ENCODE measurements around the gene PCSK1. TPM values are rescaled to one million over a fixed set of nuclear protein-coding genes. Genes with fewer than 3 reads are reported as not detected.

PCSK1 gene
- total RNA-seq (not detected), polyA plus RNA-seq (ENCODE audit: insufficient read depth in 1 of 8, insufficient read length in 8 of 8, low replicate concordance in 1 of 8) (under 1 TPM in 6 of 8 donors, not detected in 2; 0.04 to 0.58 (median 0.08) TPM)
- long read RNA-seq, donor 1, result 0 reads
- long read RNA-seq, donor 2, result 0 reads
- long read RNA-seq, donor 3, result 0 reads
- long read RNA-seq, donor 4, result 0 reads
- long read RNA-seq, donor 5, result 0 reads
- long read RNA-seq, donor 6, result 0 reads
- long read RNA-seq, donor 7, result 0 reads
- long read RNA-seq, donor 8, result 0 reads
- long read RNA-seq, donor 9, result 0 reads
- long read RNA-seq, donor 10, result 0 reads
- long read RNA-seq, donor 11, result 0 reads

DNA sequence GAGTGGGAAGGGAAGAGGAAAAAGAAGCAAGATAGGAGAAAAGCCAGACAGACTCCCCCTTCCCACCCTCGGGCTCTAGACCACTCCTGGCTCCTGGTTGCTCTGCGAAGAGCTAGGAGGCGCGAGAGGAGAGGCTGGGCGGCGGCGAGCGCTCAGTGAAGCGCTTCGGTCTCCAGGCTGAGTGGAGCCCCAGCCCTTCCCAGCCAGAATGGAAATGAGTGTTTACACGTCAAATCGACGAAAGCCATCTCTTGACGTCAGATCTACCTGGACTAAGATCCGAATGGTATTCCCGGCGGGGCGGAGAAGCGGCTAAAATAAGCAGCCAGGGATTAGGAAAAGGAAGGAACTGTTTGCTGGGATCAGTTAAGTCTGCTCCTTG lies at the start of gene PCSK1:
PCSK1 (minus strand) TSS at position 183 of the 382 bp plus-strand sequence. CDS start 206 bp downstream, outside the sequence.
- under 1% methylated on average over 17 of the region's 19 CpGs for WGBS (ENCODE audit: insufficient coverage)
- H3K4me3 ChIP-seq (ENCODE audit: low read length), result no peak within 1 kb of the TSS
- peaks cover 29% of the 10 kb centered on the region for H3K27me3 ChIP-seq (ENCODE audit: control insufficient read depth, insufficient read depth, low read length)
- no peak for DNase-seq
- H3K27ac ChIP-seq (ENCODE audit: low read length), result no peak within 1 kb of the TSS
- no peaks in the 10 kb centered on the region for H3K36me3 ChIP-seq (ENCODE audit: control insufficient read depth, insufficient read depth, low read length)
- peaks cover 3% of the 10 kb centered on the region for H3K4me1 ChIP-seq (ENCODE audit: control insufficient read depth, insufficient read depth, low read length)
- H3K9me3 ChIP-seq (replicated peaks; ENCODE audit: control insufficient read depth, low read depth, low read length), result no peaks in the 10 kb centered on the region

DNA sequence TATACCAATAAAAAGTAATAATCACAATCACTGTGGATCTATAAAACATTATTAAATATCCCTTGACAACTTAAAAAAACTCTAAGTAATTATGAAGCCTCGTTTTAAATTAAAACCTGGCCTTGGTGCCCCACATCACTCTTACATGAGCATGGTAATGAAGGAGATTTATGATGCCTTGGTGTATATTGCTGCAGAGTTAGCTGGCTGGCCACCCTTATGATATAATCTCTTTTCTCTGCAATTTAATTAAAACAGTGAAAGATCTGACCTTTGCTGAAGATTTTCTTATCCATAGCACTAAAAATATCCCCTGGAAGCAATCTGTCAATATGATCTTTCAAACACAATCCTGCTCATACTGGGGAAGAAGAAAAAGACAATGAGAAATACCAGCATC lies 48.8 kb upstream of the PCSK1 start:
- no peaks in the 10 kb centered on the region for H3K9me3 ChIP-seq (replicated peaks; ENCODE audit: control insufficient read depth, low read depth, low read length)
- H3K4me1 ChIP-seq (ENCODE audit: control insufficient read depth, insufficient read depth, low read length), result no peaks in the 10 kb centered on the region
- WGBS (ENCODE audit: insufficient coverage), result no CpG with 5 or more reads among the region's 1 CpG
- H3K36me3 ChIP-seq (ENCODE audit: control insufficient read depth, insufficient read depth, low read length), result no peaks in the 10 kb centered on the region
- no peak overlapping the region for H3K27ac ChIP-seq (ENCODE audit: low read length)
- H3K4me3 ChIP-seq (ENCODE audit: low read length), result no peak overlapping the region
- no peak for DNase-seq
- H3K27me3 ChIP-seq (ENCODE audit: control insufficient read depth, insufficient read depth, low read length), result no peaks in the 10 kb centered on the region

DNA sequence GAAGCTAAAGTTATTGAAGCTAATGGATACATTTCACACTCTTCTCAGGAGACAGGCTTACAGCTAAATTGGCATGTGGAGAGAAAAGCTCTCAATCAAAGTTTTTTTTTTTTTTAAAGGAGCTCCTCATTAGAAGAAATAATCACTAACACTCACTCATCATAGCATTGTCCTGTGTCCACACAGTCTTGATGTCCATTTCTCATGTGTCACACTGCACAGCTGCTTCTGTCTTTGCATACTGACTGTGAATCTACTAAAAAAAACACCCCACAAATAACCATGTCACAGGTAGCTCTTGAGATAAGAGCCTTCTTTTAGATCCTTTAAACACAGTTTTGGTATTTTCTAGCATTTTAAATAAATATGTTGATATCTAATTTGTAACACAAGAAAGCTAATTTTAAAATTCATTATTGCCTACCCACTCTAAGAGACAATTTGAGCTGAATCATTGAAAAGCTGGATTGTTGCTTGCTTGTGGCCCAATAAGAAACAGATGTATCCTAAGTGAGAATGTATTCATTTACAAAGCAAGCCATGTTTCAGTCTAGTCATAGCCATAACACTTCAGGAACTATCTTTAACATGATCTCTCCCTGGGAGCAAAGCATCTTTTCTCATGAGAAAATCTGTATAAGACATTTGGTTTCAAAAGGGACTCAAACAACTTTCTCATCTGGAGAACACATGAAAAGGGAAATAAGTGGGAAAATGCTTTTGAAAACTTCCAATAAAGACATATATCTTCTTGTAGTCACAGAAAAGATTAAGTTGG lies 48.1 kb upstream of the PCSK1 start:
- H3K36me3 ChIP-seq (ENCODE audit: control insufficient read depth, insufficient read depth, low read length), result no peaks in the 10 kb centered on the region
- H3K4me1 ChIP-seq (ENCODE audit: control insufficient read depth, insufficient read depth, low read length), result no peaks in the 10 kb centered on the region
- no peak overlapping the region for H3K27ac ChIP-seq (ENCODE audit: low read length)
- DNase-seq, result no peak
- no peaks in the 10 kb centered on the region for H3K27me3 ChIP-seq (ENCODE audit: control insufficient read depth, insufficient read depth, low read length)
- no peaks in the 10 kb centered on the region for H3K9me3 ChIP-seq (replicated peaks; ENCODE audit: control insufficient read depth, low read depth, low read length)
- H3K4me3 ChIP-seq (ENCODE audit: low read length), result no peak overlapping the region

DNA sequence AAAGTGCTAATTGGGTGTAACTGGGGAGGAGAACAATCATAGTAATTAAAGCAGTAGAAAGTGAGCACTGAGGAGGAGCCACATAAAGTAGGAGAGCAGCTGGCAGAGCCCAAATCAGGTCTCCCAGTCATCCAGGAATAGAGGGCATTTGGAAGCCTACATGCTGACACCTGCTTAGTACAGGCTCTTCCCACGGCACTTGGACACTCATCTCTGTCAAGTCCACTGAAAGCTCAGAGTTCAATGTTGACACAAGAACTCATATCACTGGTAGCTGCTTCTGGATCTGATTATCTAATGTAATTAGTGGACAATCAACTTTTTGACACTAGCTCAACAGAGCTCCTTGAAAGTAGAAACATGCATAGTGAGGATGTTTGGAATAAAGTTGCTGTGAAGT lies 45.9 kb upstream of the PCSK1 start:
- Histone ChIP-seq H3K36me3 (ENCODE audit: control insufficient read depth, insufficient read depth, low read length) (no peaks in the 10 kb centered on the region), H3K9me3 (replicated peaks; ENCODE audit: control insufficient read depth, low read depth, low read length) (no peaks in the 10 kb centered on the region), H3K27me3 (ENCODE audit: control insufficient read depth, insufficient read depth, low read length) (no peaks in the 10 kb centered on the region), H3K4me1 (ENCODE audit: control insufficient read depth, insufficient read depth, low read length) (no peaks in the 10 kb centered on the region), H3K4me3 (ENCODE audit: low read length) (no peak overlapping the region), H3K27ac (ENCODE audit: low read length) (no peak overlapping the region)
- DNase-seq, result no peak
- 57% methylated on average over 1 of the region's 1 CpG for WGBS (ENCODE audit: insufficient coverage)

DNA sequence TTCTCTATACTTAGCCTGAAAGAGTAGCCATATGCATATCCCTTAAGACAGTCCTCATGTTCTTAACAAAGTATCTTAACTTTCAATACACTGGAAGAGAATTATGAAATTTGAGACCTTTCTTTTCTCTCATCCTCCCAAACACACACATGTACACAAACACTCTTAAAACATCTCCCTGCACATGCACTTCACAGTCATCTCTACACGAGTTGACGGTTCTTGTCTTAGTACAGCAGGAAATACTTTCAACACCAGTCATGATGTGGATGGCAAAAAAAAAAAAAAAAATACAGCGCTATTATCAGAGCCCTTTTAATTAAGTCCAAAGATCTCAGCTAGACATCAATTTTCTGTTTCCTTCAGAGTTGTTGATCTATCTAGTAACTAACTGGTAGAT lies 43.6 kb upstream of the PCSK1 start:
- no peak overlapping the region for H3K27ac ChIP-seq (ENCODE audit: low read length)
- DNase-seq, result no peak
- no peaks in the 10 kb centered on the region for H3K9me3 ChIP-seq (replicated peaks; ENCODE audit: control insufficient read depth, low read depth, low read length)
- no peaks in the 10 kb centered on the region for H3K4me1 ChIP-seq (ENCODE audit: control insufficient read depth, insufficient read depth, low read length)
- no peak overlapping the region for H3K4me3 ChIP-seq (ENCODE audit: low read length)
- no peaks in the 10 kb centered on the region for H3K36me3 ChIP-seq (ENCODE audit: control insufficient read depth, insufficient read depth, low read length)
- no CpG with 5 or more reads among the region's 3 CpGs for WGBS (ENCODE audit: insufficient coverage)
- H3K27me3 ChIP-seq (ENCODE audit: control insufficient read depth, insufficient read depth, low read length), result no peaks in the 10 kb centered on the region

DNA sequence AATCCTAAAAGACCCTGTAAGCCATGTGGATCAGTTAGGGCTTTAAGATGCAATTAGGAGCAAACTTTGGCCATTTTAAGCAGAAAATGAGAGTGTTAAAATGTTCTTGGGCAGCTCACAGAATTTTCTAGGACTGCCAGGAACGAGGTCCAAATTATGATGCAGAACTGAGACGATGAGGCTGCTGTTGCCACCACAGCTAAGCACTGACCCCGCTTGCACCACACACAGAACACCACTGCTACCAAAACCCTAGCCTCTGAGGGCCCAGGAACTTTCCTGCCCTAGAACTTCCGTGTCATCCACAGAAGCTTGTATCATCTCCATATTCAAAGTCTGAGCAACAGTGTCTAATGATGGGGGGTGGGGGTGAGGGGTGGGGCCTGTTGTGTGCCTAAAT lies 41.0 kb upstream of the PCSK1 start:
- H3K4me3 ChIP-seq (ENCODE audit: low read length), result no peak overlapping the region
- DNase-seq, result no peak
- H3K9me3 ChIP-seq (replicated peaks; ENCODE audit: control insufficient read depth, low read depth, low read length), result no peaks in the 10 kb centered on the region
- H3K27ac ChIP-seq (ENCODE audit: low read length), result no peak overlapping the region
- H3K36me3 ChIP-seq (ENCODE audit: control insufficient read depth, insufficient read depth, low read length), result no peaks in the 10 kb centered on the region
- WGBS (ENCODE audit: insufficient coverage), result 71% methylated on average over 3 of the region's 4 CpGs
- no peaks in the 10 kb centered on the region for H3K4me1 ChIP-seq (ENCODE audit: control insufficient read depth, insufficient read depth, low read length)
- no peaks in the 10 kb centered on the region for H3K27me3 ChIP-seq (ENCODE audit: control insufficient read depth, insufficient read depth, low read length)

DNA sequence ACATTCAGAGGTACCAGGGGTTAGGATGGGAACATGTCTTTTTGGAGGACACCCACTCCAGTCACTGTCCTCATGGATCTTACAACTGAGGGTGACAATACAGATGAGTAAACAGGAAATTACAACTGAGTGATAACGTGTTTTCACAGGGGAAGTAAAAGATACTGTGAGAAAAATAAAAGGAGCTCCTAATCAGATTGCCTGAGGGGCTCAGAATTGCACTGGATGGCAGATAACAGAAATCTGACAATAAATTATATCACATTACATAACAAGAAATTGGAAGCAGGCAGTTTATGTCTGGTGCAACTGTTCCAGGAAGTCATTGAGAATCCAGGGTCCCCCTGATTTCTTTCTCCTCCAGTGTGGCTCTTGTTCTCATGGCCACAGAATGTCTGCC lies 40.1 kb upstream of the PCSK1 start:
- no peaks in the 10 kb centered on the region for H3K9me3 ChIP-seq (replicated peaks; ENCODE audit: control insufficient read depth, low read depth, low read length)
- no peak overlapping the region for H3K27ac ChIP-seq (ENCODE audit: low read length)
- no CpG with 5 or more reads among the region's 1 CpG for WGBS (ENCODE audit: insufficient coverage)
- no peaks in the 10 kb centered on the region for H3K27me3 ChIP-seq (ENCODE audit: control insufficient read depth, insufficient read depth, low read length)
- no peak for DNase-seq
- H3K36me3 ChIP-seq (ENCODE audit: control insufficient read depth, insufficient read depth, low read length), result no peaks in the 10 kb centered on the region
- H3K4me3 ChIP-seq (ENCODE audit: low read length), result no peak overlapping the region
- H3K4me1 ChIP-seq (ENCODE audit: control insufficient read depth, insufficient read depth, low read length), result no peaks in the 10 kb centered on the region

DNA sequence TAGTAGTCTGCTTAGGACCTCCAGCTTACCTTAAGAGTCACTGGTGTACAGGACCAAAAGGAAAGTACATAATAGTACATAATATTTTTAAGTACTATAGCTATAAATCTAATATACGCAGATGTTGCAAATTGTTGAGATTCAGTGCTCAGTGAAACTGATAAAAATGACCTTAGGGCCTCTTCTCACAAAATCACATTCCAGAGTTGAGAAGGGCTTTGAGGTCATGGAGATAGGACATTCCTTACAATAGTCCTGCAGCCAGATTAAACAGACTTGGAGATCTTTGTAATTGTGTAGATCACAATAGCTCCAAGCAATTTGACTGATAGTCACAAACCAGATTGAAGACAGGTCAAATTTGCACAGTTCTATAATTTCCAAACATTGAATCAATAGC lies 37.7 kb upstream of the PCSK1 start:
- H3K27me3 ChIP-seq (ENCODE audit: control insufficient read depth, insufficient read depth, low read length), result no peaks in the 10 kb centered on the region
- no peak for DNase-seq
- no peaks in the 10 kb centered on the region for H3K4me1 ChIP-seq (ENCODE audit: control insufficient read depth, insufficient read depth, low read length)
- no peaks in the 10 kb centered on the region for H3K36me3 ChIP-seq (ENCODE audit: control insufficient read depth, insufficient read depth, low read length)
- WGBS (ENCODE audit: insufficient coverage), result no CpG with 5 or more reads among the region's 1 CpG
- no peak overlapping the region for H3K27ac ChIP-seq (ENCODE audit: low read length)
- H3K9me3 ChIP-seq (replicated peaks; ENCODE audit: control insufficient read depth, low read depth, low read length), result no peaks in the 10 kb centered on the region
- H3K4me3 ChIP-seq (ENCODE audit: low read length), result no peak overlapping the region

DNA sequence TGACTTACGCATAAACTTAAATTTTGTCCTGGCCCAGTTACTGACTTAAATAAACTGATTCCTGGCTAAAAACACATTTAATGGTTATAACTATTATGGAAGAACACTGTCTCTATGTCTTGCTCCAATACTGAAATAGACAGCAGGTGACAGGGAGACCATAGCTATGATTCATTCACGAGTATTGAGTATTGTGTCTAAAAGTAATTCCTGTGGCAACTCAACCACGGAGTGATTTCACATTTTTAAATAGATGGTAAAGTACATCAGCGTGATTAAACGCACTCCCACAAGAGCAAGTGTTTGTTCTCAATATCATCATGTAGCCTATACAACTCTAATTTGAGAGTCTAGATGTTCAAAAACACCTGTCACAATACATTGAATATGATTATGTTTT lies 35.9 kb upstream of the PCSK1 start:
- Histone ChIP-seq H3K9me3 (replicated peaks; ENCODE audit: control insufficient read depth, low read depth, low read length) (no peaks in the 10 kb centered on the region), H3K27ac (ENCODE audit: low read length) (no peak overlapping the region), H3K27me3 (ENCODE audit: control insufficient read depth, insufficient read depth, low read length) (no peaks in the 10 kb centered on the region), H3K4me3 (ENCODE audit: low read length) (no peak overlapping the region), H3K4me1 (ENCODE audit: control insufficient read depth, insufficient read depth, low read length) (no peaks in the 10 kb centered on the region), H3K36me3 (ENCODE audit: control insufficient read depth, insufficient read depth, low read length) (no peaks in the 10 kb centered on the region)
- WGBS (ENCODE audit: insufficient coverage), result no CpG with 5 or more reads among the region's 5 CpGs
- DNase-seq, result no peak

DNA sequence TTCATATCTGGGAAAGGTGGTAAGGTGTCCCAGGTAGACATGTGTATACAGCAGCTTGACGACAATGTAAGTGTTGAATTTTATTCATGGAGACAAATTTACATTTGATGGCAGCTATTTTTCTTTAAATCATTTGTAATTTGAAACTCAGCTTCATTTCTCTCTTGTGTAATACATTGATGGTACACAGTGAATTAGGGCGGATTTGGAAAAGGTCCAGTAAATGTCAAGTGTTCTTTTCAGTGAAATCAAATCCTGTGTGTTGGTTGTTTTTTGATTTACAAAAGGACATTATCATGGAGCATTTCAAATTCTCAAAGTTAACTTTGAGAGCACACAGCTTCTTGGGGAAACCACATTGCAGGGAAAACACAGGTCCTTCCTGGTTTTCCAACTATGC lies 30.0 kb upstream of the PCSK1 start:
- no CpG with 5 or more reads among the region's 2 CpGs for WGBS (ENCODE audit: insufficient coverage)
- no peak for DNase-seq
- Histone ChIP-seq H3K36me3 (ENCODE audit: control insufficient read depth, insufficient read depth, low read length) (no peaks in the 10 kb centered on the region), H3K27me3 (ENCODE audit: control insufficient read depth, insufficient read depth, low read length) (no peaks in the 10 kb centered on the region), H3K4me3 (ENCODE audit: low read length) (no peak overlapping the region), H3K9me3 (replicated peaks; ENCODE audit: control insufficient read depth, low read depth, low read length) (no peaks in the 10 kb centered on the region), H3K27ac (ENCODE audit: low read length) (no peak overlapping the region), H3K4me1 (ENCODE audit: control insufficient read depth, insufficient read depth, low read length) (no peaks in the 10 kb centered on the region)

All from muscle of leg (tissue), 16 donors.